HCT116 (cell line): ENCODE data around the gene GRHPR. TPM values are rescaled to one million over a fixed set of nuclear protein-coding genes. Genes with fewer than 3 reads are reported as not detected.

Experiments used
- ATAC-seq: fragments of 200-7000 bp; cut with Tn5 transposase; 2 replicates; pipeline ENCODE4 v1.9.1; 2020; ENCODE audit warnings: mild to moderate bottlenecking, moderate library complexity
- BruUV-seq: library from RNA; stranded (reverse); fragments of 400-500 nt; replicated peaks from 2 replicates; lab custom pipeline; 2021; lab: Mats Ljungman, UMichigan
- CTCF ChIA-PET: fragments of 300-600 bp; sonication (Branson Sonifier 250); formaldehyde crosslinking; loops from one replicate; lab custom pipeline; 2021; ENCODE audit warnings: antibody characterized with exemption; lab: Charles Lee
- POLR2A ChIA-PET: fragments of 300-600, 350-600 bp; sonication (Branson Sonifier 250); formaldehyde crosslinking; loops from one replicate; lab custom pipeline; 2021; ENCODE audit warnings: antibody characterized with exemption; lab: Charles Lee
- RAD21 ChIA-PET, 2 experiments: fragments of 300-600 bp; sonication (Branson Sonifier 250); formaldehyde crosslinking; loops; one replicate each; lab custom pipeline; 2023; ENCODE audit warnings: low total read pairs in 2 of 2; ENCODE audit not compliant: uncharacterized antibody in 2 of 2, unreplicated experiment in 2 of 2, low non-redundant PET in 1 of 2; lab: Charles Lee
- DNase-seq: peaks from one replicate; pipeline ENCODE4 v3.0.0-alpha.2; 2010; ENCODE audit warnings: low read depth, low spot score
- H2AFZ ChIP-seq: fragments of 200-600 bp; shearing (Covaris generic), sonication (generic); 2 replicates; pipeline ENCODE4 v1.6.1; 2017; ENCODE audit warnings: low read depth, mixed run types, mixed read lengths, antibody characterized with exemption, low read length; ENCODE audit not compliant: poor library complexity, severe bottlenecking
- H3K27ac ChIP-seq: 2 replicates; pipeline ENCODE4 v1.5.1; 2012; ENCODE audit warnings: low read depth, low read length
- H3K27me3 ChIP-seq: fragments of 200-600 bp; sonication (generic); 2 replicates; pipeline ENCODE4 v1.6.1; 2016; ENCODE audit warnings: mixed run types, low read length, mixed read lengths; ENCODE audit not compliant: insufficient read depth
- H3K36me3 ChIP-seq, 2 experiments: fragments of 200-500 bp in 1 of 2; fragments of 200-600 bp in 1 of 2; sonication (Bioruptor generic) in 1 of 2; sonication (generic) in 1 of 2; 2 replicates each; pipeline versions ENCODE4 v1.5.1 to v1.6.1; 2014 to 2016; ENCODE audit warnings: low read length in 2 of 2, inconsistent platforms in 1 of 2, mixed read lengths in 1 of 2, mixed run types in 1 of 2; ENCODE audit not compliant: insufficient read depth in 2 of 2, control insufficient read depth in 1 of 2
- H3K4me1 ChIP-seq, 2 experiments: fragments of 200-600 bp in 1 of 2; sonication (generic) in 1 of 2; 2 replicates each; pipeline versions ENCODE4 v1.5.1 to v1.6.1; 2012 to 2017; ENCODE audit warnings: low read length in 2 of 2, inconsistent platforms in 1 of 2, mild to moderate bottlenecking in 1 of 2, mixed read lengths in 1 of 2, mixed run types in 1 of 2, moderate library complexity in 1 of 2; ENCODE audit not compliant: insufficient read depth in 2 of 2, control insufficient read depth in 1 of 2
- H3K4me2 ChIP-seq: fragments of 200-600 bp; sonication (generic); 2 replicates; pipeline ENCODE4 v1.6.1; 2017; ENCODE audit warnings: mixed run types, low read length, mixed read lengths
- H3K4me3 ChIP-seq, 2 experiments: fragments of 200-600 bp in 1 of 2; sonication (generic) in 1 of 2; replicated peaks in 1 of 2; 2 replicates each; pipeline ENCODE4 v1.5.1; 2011 to 2016; ENCODE audit warnings: low read length in 2 of 2, control low read depth in 1 of 2, low read depth in 1 of 2, mild to moderate bottlenecking in 1 of 2, mixed read lengths in 1 of 2, mixed run types in 1 of 2
- H3K79me2 ChIP-seq: fragments of 200-600 bp; sonication (generic); 2 replicates; pipeline ENCODE4 v1.6.1; 2017; ENCODE audit warnings: mild to moderate bottlenecking, mixed run types, low read length, moderate library complexity, mixed read lengths; ENCODE audit not compliant: insufficient read depth
- H3K9ac ChIP-seq: fragments of 200-600 bp; sonication (generic); 2 replicates; pipeline ENCODE4 v1.6.1; 2016; ENCODE audit warnings: low read length, mixed read lengths
- H3K9me2 ChIP-seq: fragments of 200-600 bp; sonication (generic), shearing (Covaris generic); 2 replicates; pipeline ENCODE4 v1.6.1; 2017; ENCODE audit warnings: mixed run types, mild to moderate bottlenecking, moderate library complexity; ENCODE audit not compliant: insufficient read depth
- H3K9me3 ChIP-seq, 2 experiments: fragments of 200-500 bp in 1 of 2; fragments of 200-600 bp in 1 of 2; sonication (Bioruptor generic) in 1 of 2; sonication (generic) in 1 of 2; 2 replicates each; pipeline ENCODE4 v1.6.1; 2014 to 2017; ENCODE audit warnings: low read length in 2 of 2, mixed read lengths in 2 of 2, inconsistent platforms in 1 of 2, low read depth in 1 of 2, mild to moderate bottlenecking in 1 of 2, mixed run types in 1 of 2, moderate library complexity in 1 of 2; ENCODE audit not compliant: control insufficient read depth in 1 of 2, insufficient read depth in 1 of 2
- H4K20me1 ChIP-seq: fragments of 200-600 bp; sonication (generic), shearing (Covaris generic); 2 replicates; pipeline ENCODE4 v1.6.1; 2017; ENCODE audit warnings: mixed run types, mild to moderate bottlenecking, moderate library complexity; ENCODE audit not compliant: insufficient read depth
- CBX3 ChIP-seq: IDR thresholded peaks from 2 replicates; pipeline ENCODE4 v1.6.1; 2012; ENCODE audit warnings: low read depth
- CTCF ChIP-seq, 3 experiments: fragments of 200-600 bp in 1 of 3; sonication (generic) in 1 of 3; IDR thresholded peaks in 2 of 3; conservative IDR thresholded peaks in 1 of 3; 2 replicates each; pipeline ENCODE4 v1.5.1; 2012 to 2017; ENCODE audit warnings: low read depth in 2 of 3, low read length in 2 of 3, antibody characterized with exemption in 1 of 3, borderline replicate concordance in 1 of 3, control low read depth in 1 of 3, mild to moderate bottlenecking in 1 of 3, mixed read lengths in 1 of 3, mixed run types in 1 of 3, moderate library complexity in 1 of 3; ENCODE audit not compliant: insufficient read depth in 1 of 3
- EGR1 ChIP-seq: IDR thresholded peaks from 2 replicates; pipeline ENCODE4 v1.6.1; 2012; ENCODE audit warnings: low read depth
- EZH2phosphoT487 ChIP-seq: fragments of 200-600 bp; IDR thresholded peaks from 2 replicates; pipeline ENCODE4 v1.6.1; 2018; ENCODE audit warnings: antibody characterized with exemption, borderline replicate concordance
- FOSL1 ChIP-seq: IDR thresholded peaks from 2 replicates; pipeline ENCODE4 v1.6.1; 2012; ENCODE audit warnings: low read depth
- JUND ChIP-seq: IDR thresholded peaks from 2 replicates; pipeline ENCODE4 v1.6.1; 2012
- MAX ChIP-seq: IDR thresholded peaks from 2 replicates; pipeline ENCODE4 v1.6.1; 2012
- POLR2AphosphoS5 ChIP-seq: IDR thresholded peaks from 2 replicates; pipeline ENCODE4 v1.6.1; 2011; ENCODE audit warnings: mild to moderate bottlenecking, low read depth, low read length, moderate library complexity
- REST ChIP-seq: IDR thresholded peaks from 2 replicates; pipeline ENCODE4 v1.6.1; 2012; ENCODE audit warnings: low read depth
- SP1 ChIP-seq: IDR thresholded peaks from 2 replicates; pipeline ENCODE4 v1.6.1; 2012; ENCODE audit warnings: low read depth
- YY1 ChIP-seq: IDR thresholded peaks from 2 replicates; pipeline ENCODE4 v1.6.1; 2011; ENCODE audit warnings: low read length, low read depth, moderate library complexity, mild to moderate bottlenecking; ENCODE audit not compliant: insufficient replicate concordance; ENCODE audit errors: extremely low read depth
- ZFX ChIP-seq: fragments of 450-650 bp; IDR thresholded peaks from 2 replicates; pipeline ENCODE4 v1.6.1; 2017
- intact Hi-C: fragments of 100-400 bp; cut with micrococcal nuclease; formaldehyde crosslinking; loops from 2 replicates; pipeline ENCODE4 v1.10.0; 2022
- total RNA-seq: library from RNA; stranded (reverse); gene quantifications from one replicate; pipeline ENCODE4 v1.2.1, GENCODE V29; 2021; ENCODE audit not compliant: unreplicated experiment

Gene GRHPR
- total RNA-seq, 1 experiment from 2014 or later, result 106 TPM

DNA sequence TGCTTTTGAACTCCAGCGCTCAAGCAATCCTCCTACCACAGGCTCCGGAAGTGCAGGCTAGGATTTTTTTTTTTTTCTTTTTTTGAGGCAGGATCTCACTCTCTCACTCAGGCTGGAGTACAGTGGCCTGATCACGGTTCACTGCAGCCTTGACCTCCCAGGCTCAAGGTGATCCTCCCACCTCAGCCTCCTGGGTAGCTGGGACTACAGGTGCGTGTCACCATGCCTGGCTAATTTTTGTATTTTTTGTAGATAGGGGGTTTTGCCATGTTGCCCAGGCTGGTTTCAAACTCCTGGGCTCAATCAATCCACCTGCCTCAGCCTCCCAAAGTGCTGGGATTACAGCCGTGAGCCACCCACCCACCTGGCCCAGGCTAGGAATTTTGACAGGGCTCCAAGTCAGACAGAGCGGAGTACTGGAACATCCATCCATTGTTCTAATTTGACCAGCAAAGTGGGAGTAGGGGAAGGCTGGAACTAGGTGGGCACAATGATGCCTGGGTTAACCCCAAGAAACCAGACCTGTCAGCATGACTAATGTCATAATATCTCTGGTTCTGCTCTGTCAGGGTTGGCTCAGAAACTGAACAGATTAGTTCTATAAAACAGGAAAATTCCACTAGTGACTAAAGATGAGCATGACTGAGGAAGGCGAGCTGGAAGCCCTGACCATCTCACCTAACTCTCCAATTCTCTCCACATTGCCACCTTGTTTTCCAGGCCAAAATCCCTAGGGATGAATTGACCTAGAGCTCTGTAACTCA lies 33.6 kb downstream of the GRHPR start:
- POLR2A ChIA-PET, result interaction anchor here (0.6 to 1.9 kb wide), 2 partner anchors 9 to 33 kb away, joined by 3 to 5 read pairs; partner anchors contain the start of gene ZBTB5
- H3K4me1 ChIP-seq, result peaks cover 11 to 42% of the 10 kb centered on the region in 2 experiments
- no peak for ATAC-seq

DNA sequence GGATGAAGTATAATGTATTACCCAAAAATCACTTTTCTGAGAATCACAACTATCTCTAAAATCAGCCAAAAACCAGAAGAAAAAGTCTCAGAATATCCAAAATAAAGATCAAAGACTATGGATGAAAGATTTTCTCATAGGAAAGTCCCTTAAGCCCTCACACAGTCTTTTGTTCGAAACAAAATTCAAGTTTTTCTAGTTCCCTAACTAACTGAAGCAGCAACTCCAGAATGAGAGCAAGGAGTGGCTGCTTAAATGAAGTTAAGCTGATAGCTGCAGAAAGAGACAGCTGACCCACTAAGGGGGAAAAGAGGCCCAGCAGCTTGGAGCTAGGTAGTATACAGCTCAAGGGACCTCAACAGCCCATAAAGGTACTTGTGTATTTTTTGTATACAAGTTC lies 34.3 kb downstream of the GRHPR start:
- Histone ChIP-seq H3K27me3 (no peaks in the 10 kb centered on the region), H3K9me3 (no peaks in the 10 kb centered on the region), H3K79me2 (peaks cover 99% of the 10 kb centered on the region), H3K27ac (no peak overlapping the region), H3K9me2 (no peaks in the 10 kb centered on the region), H3K4me1 (peaks cover 11 to 44% of the 10 kb centered on the region in 2 experiments), H4K20me1 (peaks cover 27% of the 10 kb centered on the region; the same call in 1 of the 2 replicates), H3K4me2 (no peak overlapping the region), H3K9ac (no peak overlapping the region), H3K4me3 (no peak overlapping the region), H2AFZ (no peak overlapping the region), H3K36me3 (no peaks in the 10 kb centered on the region; a peak in 1 of 4 replicates)
- ChIA-PET POLR2A (interaction anchor here (0.6 kb wide), 1 partner anchor 34 kb away, joined by 3 read pairs; no protein-coding TSS in a partner anchor), RAD21 (no interaction called here), CTCF (no interaction called here)
- no TSS peak for BruUV-seq
- intact Hi-C loops, result no loop called here
- ATAC-seq (no peak), DNase-seq (no peak)
- TF ChIP-seq EGR1 (no peak), POLR2AphosphoS5 (no peak), JUND (no peak), EZH2phosphoT487 (no peak), CTCF (IDR thresholded peaks at IDR 0.05 in 2 of 3, conservative IDR thresholded peaks at IDR 0.05 in 1 of 3; ENCODE audit: borderline replicate concordance in 1 of 3, insufficient read depth in 1 of 3, low read depth in 2 of 3, low read length in 2 of 3) (no peak), FOSL1 (no peak), YY1 (no peak), ZFX (no peak), MAX (no peak), REST (no peak)

More for the DNA sequence above, 33.6 kb downstream of the GRHPR start:
- Histone ChIP-seq H3K4me3 (no peak overlapping the region), H3K27ac (no peak overlapping the region), H3K27me3 (no peaks in the 10 kb centered on the region), H3K9me3 (no peaks in the 10 kb centered on the region), H2AFZ (no peak overlapping the region), H3K36me3 (peaks cover 0 to 3% of the 10 kb centered on the region in 2 experiments; a peak in 1 of 4 replicates), H3K4me2 (no peak overlapping the region), H3K9ac (no peak overlapping the region), H4K20me1 (peaks cover 28% of the 10 kb centered on the region; the same call in 1 of the 2 replicates), H3K79me2 (peaks cover 99% of the 10 kb centered on the region)
- BruUV-seq, result no TSS peak
- intact Hi-C loops, result no loop called here
- DNase-seq, result no peak
- RAD21 ChIA-PET, result no interaction called here
- TF ChIP-seq SP1 (no peak), MAX (no peak), CBX3 (no peak)
- TF ChIP-seq, all 23 proteins: peak for 0
- CTCF ChIA-PET, result no interaction called here
- no peaks in the 10 kb centered on the region for H3K9me2 ChIP-seq
